Stimulated activated CD4-positive, alpha-beta T cell treated with anti-CD3 and anti-CD28 coated beads, Interleukin-2, amount 100 ng/mL, for 48 hours (primary cell): Measurements from ENCODE around the gene GRK7.
"Not testable (repeated sequence)": the region's sequence is repeated elsewhere in the genome, so short reads cannot be mapped to it uniquely, and the experiment has no call there.

Experiments
- DNase-seq, 2 donors: peaks; one replicate each; pipeline ENCODE4 v3.0.0-alpha.2; 2020

The GRK7 gene

GRCh38 chr3:141763088-141763750 lies at the start of gene GRK7:
Gene GRK7 (plus strand): TSS chr3:141763408. CDS start chr3:141778285, 14,877 bp downstream.
- no peak for DNase-seq

- DNase-seq = no peak
These were observed 48.5 kb upstream of the GRK7 start for GRCh38 chr3:141714671-141715070.

- DNase-seq = no peak
These were observed 41.1 kb upstream of the GRK7 start for GRCh38 chr3:141722081-141722480.

GRCh38 chr3:141722648-141723047 lies 40.6 kb upstream of the GRK7 start:
- DNase-seq = no peak

GRCh38 chr3:141723255-141723654 lies 40.0 kb upstream of the GRK7 start:
- no peak for DNase-seq

GRCh38 chr3:141724186-141724585 lies 39.0 kb upstream of the GRK7 start:
- no peak for DNase-seq

GRCh38 chr3:141725036-141725435 lies 38.2 kb upstream of the GRK7 start:
- DNase-seq = no peak

GRCh38 chr3:141726483-141726882 lies 36.7 kb upstream of the GRK7 start:
- no peak for DNase-seq

GRCh38 chr3:141728355-141728892 lies 34.8 kb upstream of the GRK7 start:
- DNase-seq = no peak

GRCh38 chr3:141729240-141729639 lies 34.0 kb upstream of the GRK7 start:
- no peak for DNase-seq

- DNase-seq = no peak
These were observed 28.0 kb upstream of the GRK7 start for GRCh38 chr3:141735176-141735575.

- no peak for DNase-seq
These were observed 27.3 kb upstream of the GRK7 start for GRCh38 chr3:141735770-141736465.

GRCh38 chr3:141737093-141737492 lies 26.1 kb upstream of the GRK7 start:
- DNase-seq = no peak

GRCh38 chr3:141737678-141738021 lies 25.6 kb upstream of the GRK7 start:
- DNase-seq = no peak

GRCh38 chr3:141738022-141738890 lies 25.0 kb upstream of the GRK7 start, which contains the start of gene RNF7:
Gene RNF7 (plus strand): TSS chr3:141738298. CDS start chr3:141738342, 44 bp downstream.
- DNase-seq = peak; percentile 95 to 96

- peak; percentile 9 to 21 for DNase-seq
These were observed 24.3 kb upstream of the GRK7 start for GRCh38 chr3:141738891-141739363.

- no peak for DNase-seq
These were observed 23.5 kb upstream of the GRK7 start for GRCh38 chr3:141739731-141740130.

- no peak for DNase-seq
These were observed 22.9 kb upstream of the GRK7 start for GRCh38 chr3:141740349-141740748.

- no peak for DNase-seq
These were observed 19.9 kb upstream of the GRK7 start for GRCh38 chr3:141743305-141743704.

- DNase-seq = no peak
These were observed 16.2 kb upstream of the GRK7 start for GRCh38 chr3:141746962-141747361.

GRCh38 chr3:141753399-141753798 lies 9.8 kb upstream of the GRK7 start:
- no peak for DNase-seq

GRCh38 chr3:141754032-141754431 lies 9.2 kb upstream of the GRK7 start:
- no peak for DNase-seq

- not testable (repeated sequence) for DNase-seq
These were observed 656 bp upstream of the GRK7 start for GRCh38 chr3:141762552-141762951.
